ENCODE measurements around the gene TRIM46.

DNA sequence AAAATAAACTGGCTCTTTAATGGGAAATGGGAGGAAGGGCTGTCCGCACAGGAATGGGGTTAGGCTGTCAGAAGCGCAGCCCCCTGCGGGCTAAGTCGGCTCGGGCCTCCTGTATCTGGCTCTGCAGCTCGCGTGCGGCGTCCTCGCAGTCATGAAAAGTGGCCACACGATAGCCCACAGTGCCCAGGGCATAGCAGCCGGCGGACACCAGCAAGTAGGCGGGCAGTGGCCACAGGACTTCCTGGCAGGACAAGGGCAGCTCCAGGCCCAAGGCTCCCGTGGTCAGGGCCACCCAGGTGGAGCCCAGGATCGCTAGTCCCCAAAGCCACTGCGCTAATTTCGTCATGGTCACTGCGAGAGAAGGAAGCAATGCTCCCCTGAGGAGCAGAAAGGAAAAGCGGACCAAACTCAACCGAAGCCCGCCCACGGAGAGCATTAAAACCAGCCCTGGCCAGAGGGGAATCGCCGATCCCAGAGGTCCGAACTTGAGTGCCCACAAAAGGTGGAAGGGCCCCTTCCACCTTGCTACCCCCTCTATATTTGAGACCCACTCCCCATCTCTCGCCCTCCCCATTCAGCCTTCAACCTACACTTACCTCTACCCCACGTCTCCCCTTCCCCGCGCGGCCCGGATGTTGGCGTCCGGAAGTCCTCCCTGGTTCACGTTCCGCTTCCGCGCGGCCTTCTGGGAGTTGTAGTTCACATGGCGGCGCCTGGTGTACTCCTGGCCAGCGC lies 33.6 kb upstream of the TRIM46 start, which contains the start of gene DPM3:
- TF ChIP-seq TBL1XR1 (IDR thresholded peaks at IDR 0.05; ENCODE audit: borderline replicate concordance, low read length, partially characterized antibody), result peak; percentile 44
- no peak for TF ChIP-seq CHD2 (IDR thresholded peaks at IDR 0.05; ENCODE audit: low read depth, low read length)
- TF ChIP-seq, protein P1, sequence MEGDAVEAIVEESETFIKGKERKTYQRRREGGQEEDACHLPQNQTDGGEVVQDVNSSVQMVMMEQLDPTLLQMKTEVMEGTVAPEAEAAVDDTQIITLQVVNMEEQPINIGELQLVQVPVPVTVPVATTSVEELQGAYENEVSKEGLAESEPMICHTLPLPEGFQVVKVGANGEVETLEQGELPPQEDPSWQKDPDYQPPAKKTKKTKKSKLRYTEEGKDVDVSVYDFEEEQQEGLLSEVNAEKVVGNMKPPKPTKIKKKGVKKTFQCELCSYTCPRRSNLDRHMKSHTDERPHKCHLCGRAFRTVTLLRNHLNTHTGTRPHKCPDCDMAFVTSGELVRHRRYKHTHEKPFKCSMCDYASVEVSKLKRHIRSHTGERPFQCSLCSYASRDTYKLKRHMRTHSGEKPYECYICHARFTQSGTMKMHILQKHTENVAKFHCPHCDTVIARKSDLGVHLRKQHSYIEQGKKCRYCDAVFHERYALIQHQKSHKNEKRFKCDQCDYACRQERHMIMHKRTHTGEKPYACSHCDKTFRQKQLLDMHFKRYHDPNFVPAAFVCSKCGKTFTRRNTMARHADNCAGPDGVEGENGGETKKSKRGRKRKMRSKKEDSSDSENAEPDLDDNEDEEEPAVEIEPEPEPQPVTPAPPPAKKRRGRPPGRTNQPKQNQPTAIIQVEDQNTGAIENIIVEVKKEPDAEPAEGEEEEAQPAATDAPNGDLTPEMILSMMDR (CRISPR knock-in tag; IDR thresholded peaks at IDR 0.05), result no peak
- no peak for TF ChIP-seq SRF (IDR thresholded peaks at IDR 0.05; ENCODE audit: low read depth, low read length)
- TF ChIP-seq, protein P2, sequence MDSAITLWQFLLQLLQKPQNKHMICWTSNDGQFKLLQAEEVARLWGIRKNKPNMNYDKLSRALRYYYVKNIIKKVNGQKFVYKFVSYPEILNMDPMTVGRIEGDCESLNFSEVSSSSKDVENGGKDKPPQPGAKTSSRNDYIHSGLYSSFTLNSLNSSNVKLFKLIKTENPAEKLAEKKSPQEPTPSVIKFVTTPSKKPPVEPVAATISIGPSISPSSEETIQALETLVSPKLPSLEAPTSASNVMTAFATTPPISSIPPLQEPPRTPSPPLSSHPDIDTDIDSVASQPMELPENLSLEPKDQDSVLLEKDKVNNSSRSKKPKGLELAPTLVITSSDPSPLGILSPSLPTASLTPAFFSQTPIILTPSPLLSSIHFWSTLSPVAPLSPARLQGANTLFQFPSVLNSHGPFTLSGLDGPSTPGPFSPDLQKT (CRISPR knock-in tag; IDR thresholded peaks at IDR 0.05; ENCODE audit: borderline replicate concordance), result no peak
- TF ChIP-seq RFX5 (IDR thresholded peaks at IDR 0.05; ENCODE audit: low read depth, low read length), result no peak
- no peak for TF ChIP-seq TOE1 (CRISPR knock-in tag; IDR thresholded peaks at IDR 0.05)
- TF ChIP-seq CAMTA2 (CRISPR knock-in tag; IDR thresholded peaks at IDR 0.05; ENCODE audit: borderline replicate concordance), result 0 out of 2 replicates have a peak, but pooled peaks have one; percentile 14
